Loucy (cell line): Measurements from ENCODE around the gene CYP4F3.

Experiments
- H2AFZ ChIP-seq: fragments of 200-600 bp; sonication (generic); 2 replicates; pipeline ENCODE4 v1.6.0; 2016; ENCODE audit warnings: antibody characterized with exemption, mild to moderate bottlenecking, low read length, moderate library complexity
- H3F3A ChIP-seq: fragments of 200-600 bp; 2 replicates; pipeline ENCODE4 v1.6.0; 2016; ENCODE audit warnings: antibody characterized with exemption, low read depth, mild to moderate bottlenecking
- H3K27me3 ChIP-seq: fragments of 200-600 bp; sonication (generic); 2 replicates; pipeline ENCODE4 v1.6.1; 2014; ENCODE audit warnings: low read length, mild to moderate bottlenecking; ENCODE audit not compliant: insufficient read depth, poor library complexity, severe bottlenecking
- H3K36me3 ChIP-seq: fragments of 200-600 bp; sonication (generic); 2 replicates; pipeline ENCODE4 v1.6.1; 2016; ENCODE audit warnings: low read length; ENCODE audit not compliant: insufficient read depth
- H3K4me1 ChIP-seq: fragments of 200-600 bp; sonication (generic); 2 replicates; pipeline ENCODE4 v1.5.1; 2014; ENCODE audit warnings: low read length, mild to moderate bottlenecking; ENCODE audit not compliant: insufficient read depth, poor library complexity, severe bottlenecking
- H3K4me2 ChIP-seq: fragments of 200-600 bp; sonication (generic); 2 replicates; pipeline ENCODE4 v1.6.0; 2014; ENCODE audit warnings: antibody characterized with exemption, low read length, low read depth, mild to moderate bottlenecking; ENCODE audit not compliant: poor library complexity, severe bottlenecking
- H3K4me3 ChIP-seq: fragments of 200-600 bp; sonication (generic); 2 replicates; pipeline ENCODE4 v1.5.1; 2014; ENCODE audit warnings: low read length, mild to moderate bottlenecking, mixed read lengths; ENCODE audit not compliant: poor library complexity, severe bottlenecking
- H3K79me2 ChIP-seq: fragments of 200-600 bp; sonication (generic); 2 replicates; pipeline ENCODE4 v1.6.1; 2014; ENCODE audit warnings: low read length; ENCODE audit not compliant: insufficient read depth
- H3K9ac ChIP-seq: fragments of 200-600 bp; sonication (generic); 2 replicates; pipeline ENCODE4 v1.6.0; 2014; ENCODE audit warnings: mild to moderate bottlenecking, low read depth, low read length, moderate library complexity; ENCODE audit not compliant: poor library complexity, severe bottlenecking
- H3K9me2 ChIP-seq: fragments of 200-600 bp; sonication (generic); replicated peaks from 2 replicates; pipeline ENCODE4 v1.6.1; 2016; ENCODE audit warnings: low read depth, low read length, mixed read lengths
- H3K9me3 ChIP-seq: fragments of 200-600 bp; sonication (generic); 2 replicates; pipeline ENCODE4 v1.6.1; 2014; ENCODE audit warnings: mild to moderate bottlenecking, antibody characterized with exemption, low read length, low read depth; ENCODE audit not compliant: insufficient read depth
- H4K20me1 ChIP-seq: fragments of 200-600 bp; sonication (generic); 2 replicates; pipeline ENCODE4 v1.6.0; 2014; ENCODE audit warnings: antibody characterized with exemption, low read length, mild to moderate bottlenecking; ENCODE audit not compliant: insufficient read depth, poor library complexity, severe bottlenecking
- CTCF ChIP-seq: fragments of 200-600 bp; sonication (generic); conservative IDR thresholded peaks from 2 replicates; pipeline ENCODE4 v1.5.1; 2014; ENCODE audit warnings: mild to moderate bottlenecking, antibody characterized with exemption, low read length
- EZH2phosphoT487 ChIP-seq: fragments of 200-600 bp; IDR thresholded peaks from 2 replicates; pipeline ENCODE4 v1.6.1; 2018; ENCODE audit warnings: antibody characterized with exemption, mild to moderate bottlenecking, moderate library complexity, borderline replicate concordance

The CYP4F3 gene

DNA sequence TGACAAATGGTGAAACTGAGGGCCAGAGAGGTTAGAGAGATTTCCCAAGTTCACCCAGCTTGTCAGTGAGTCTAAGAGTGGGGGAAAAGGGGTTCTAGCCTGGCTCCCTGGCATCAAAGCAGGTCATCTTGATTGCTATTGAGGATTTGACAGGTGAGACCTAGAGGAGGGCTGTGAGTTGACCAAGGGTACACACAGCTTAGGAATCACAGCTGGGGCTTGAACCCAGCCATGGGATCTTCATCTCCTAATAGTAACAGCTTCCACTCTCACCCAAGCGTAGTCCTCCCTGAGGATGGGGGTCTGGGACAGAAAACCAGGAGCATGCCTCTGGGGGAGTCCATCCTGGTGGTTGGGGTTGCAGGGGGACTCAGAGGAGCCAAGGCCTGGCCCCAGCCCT is 18.9 kb upstream of the CYP4F3 start:
- Histone ChIP-seq H4K20me1 (no peaks in the 10 kb centered on the region), H3K4me3 (no peak overlapping the region), H3K36me3 (no peaks in the 10 kb centered on the region), H2AFZ (no peak overlapping the region), H3K4me2 (no peak overlapping the region), H3K79me2 (no peaks in the 10 kb centered on the region), H3K9me3 (no peaks in the 10 kb centered on the region), H3K27me3 (no peaks in the 10 kb centered on the region), H3F3A (no peaks in the 10 kb centered on the region), H3K9me2 (no peaks in the 10 kb centered on the region), H3K9ac (no peak overlapping the region), H3K4me1 (no peaks in the 10 kb centered on the region)
- no peak for TF ChIP-seq EZH2phosphoT487
- no peak for TF ChIP-seq CTCF

- Histone ChIP-seq H4K20me1 (no peaks in the 10 kb centered on the region), H3K9me3 (no peaks in the 10 kb centered on the region), H3F3A (no peaks in the 10 kb centered on the region), H3K4me3 (no peak overlapping the region), H2AFZ (no peak overlapping the region), H3K4me2 (no peak overlapping the region), H3K9ac (no peak overlapping the region), H3K9me2 (no peaks in the 10 kb centered on the region), H3K27me3 (no peaks in the 10 kb centered on the region), H3K36me3 (no peaks in the 10 kb centered on the region), H3K79me2 (no peaks in the 10 kb centered on the region), H3K4me1 (no peaks in the 10 kb centered on the region)
- TF ChIP-seq EZH2phosphoT487: no peak
Observed at GRCh38 chr19:15622991-15623390, 17.7 kb upstream of the CYP4F3 start.

DNA sequence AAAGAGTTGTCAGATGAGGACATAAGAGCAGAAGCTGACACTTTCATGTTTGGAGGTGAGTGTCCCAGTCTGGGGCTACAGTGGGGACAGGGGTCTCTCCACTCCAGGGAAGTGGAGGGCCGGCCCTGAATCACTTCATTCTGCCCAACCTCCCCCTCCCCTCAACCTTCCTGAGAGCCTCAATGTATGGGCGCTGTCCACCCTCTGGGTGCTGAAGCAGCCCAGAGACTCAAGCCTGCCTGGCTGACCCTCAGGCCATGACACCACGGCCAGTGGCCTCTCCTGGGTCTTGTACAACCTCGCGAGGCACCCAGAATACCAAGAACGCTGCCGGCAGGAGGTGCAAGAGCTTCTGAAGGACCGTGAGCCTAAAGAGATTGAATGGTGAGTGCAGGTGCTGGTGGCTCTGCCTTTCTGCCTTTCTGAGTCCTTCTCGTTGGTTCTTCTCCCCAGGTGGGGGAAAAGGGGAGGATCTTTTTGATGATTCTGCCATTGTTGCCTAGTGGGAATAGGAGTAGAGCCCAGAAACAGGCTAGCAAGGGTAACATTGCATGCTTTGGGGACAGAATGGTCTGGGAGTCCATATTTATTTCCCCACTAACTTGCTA is 16.9 kb upstream of the CYP4F3 start:
- TF ChIP-seq EZH2phosphoT487 (no peak), CTCF (no peak)
- no peaks in the 10 kb centered on the region for H3F3A ChIP-seq
- H3K27me3 ChIP-seq: no peaks in the 10 kb centered on the region
- no peaks in the 10 kb centered on the region for H3K4me1 ChIP-seq
- H3K79me2 ChIP-seq: no peaks in the 10 kb centered on the region
- no peak overlapping the region for H3K9ac ChIP-seq
- no peak overlapping the region for H3K4me2 ChIP-seq
- no peaks in the 10 kb centered on the region for H4K20me1 ChIP-seq
- H2AFZ ChIP-seq: no peak overlapping the region
- no peaks in the 10 kb centered on the region for H3K9me2 ChIP-seq
- no peak overlapping the region for H3K4me3 ChIP-seq
- H3K36me3 ChIP-seq: no peaks in the 10 kb centered on the region
- no peaks in the 10 kb centered on the region for H3K9me3 ChIP-seq
